GM18873 (cell line): Measurements from ENCODE around the gene GRK4.

Experiments used
- ATAC-seq: cut with Tn5 transposase; IDR thresholded peaks from one replicate; pipeline ENCODE4 v1.9.1; 2021; ENCODE audit warnings: mild to moderate bottlenecking, moderate library complexity, moderate number of reproducible peaks; ENCODE audit not compliant: unreplicated experiment, low FRiP score

Gene GRK4

DNA sequence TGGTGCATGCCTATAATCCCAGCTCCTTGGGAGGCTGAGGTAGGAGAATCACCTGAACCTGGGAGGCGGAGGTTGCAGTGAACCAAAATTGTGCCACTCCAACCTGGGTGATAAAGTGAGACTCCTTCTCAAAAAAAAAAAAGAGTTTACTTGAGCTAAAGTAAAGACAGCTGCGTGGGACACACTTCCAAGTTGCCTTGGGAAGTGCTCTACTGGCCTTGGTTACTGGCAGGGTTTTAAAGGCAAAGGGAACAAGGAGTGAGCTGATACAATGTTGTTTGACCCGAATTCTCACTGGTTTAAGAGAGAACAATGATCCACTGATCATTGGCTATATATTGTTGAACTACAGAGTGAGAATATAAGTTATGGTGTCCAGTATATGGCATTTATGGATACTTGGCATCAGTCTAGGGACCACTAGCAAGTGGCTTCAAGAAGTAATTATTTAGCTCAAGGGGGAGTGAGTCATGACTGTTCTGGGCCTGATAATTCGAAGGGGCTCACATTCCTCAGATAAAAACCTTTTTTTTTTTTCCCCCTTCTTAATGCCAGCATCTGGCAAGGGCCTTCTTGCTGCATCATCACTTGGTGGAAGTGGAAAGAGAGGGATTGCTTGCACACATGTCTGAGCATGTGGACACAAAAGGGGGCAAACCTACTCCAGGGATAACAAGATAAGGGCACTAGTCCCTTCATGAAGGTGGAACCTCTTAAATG, 32.3 kb downstream of the GRK4 start:
- ATAC-seq: no peak

DNA sequence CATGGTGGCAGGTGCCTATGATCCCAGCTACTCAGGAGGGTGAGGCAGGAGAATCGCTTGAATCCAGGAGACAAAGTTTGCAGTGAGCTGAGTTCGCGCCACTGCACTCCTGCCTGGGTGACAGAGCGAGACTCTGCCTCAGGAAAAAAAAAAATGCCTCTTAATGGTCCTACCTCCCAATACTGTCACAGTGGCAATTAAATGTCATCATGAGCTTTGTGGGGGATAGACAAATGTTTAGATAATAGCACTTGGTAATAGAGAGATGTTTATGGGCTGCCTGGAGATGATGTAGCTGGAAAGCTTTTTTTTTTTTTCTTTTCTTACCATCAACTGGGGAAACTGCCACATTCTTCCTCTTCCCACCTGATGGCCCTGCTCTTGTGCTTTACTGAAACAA, 33.0 kb downstream of the GRK4 start:
- no peak for ATAC-seq

DNA sequence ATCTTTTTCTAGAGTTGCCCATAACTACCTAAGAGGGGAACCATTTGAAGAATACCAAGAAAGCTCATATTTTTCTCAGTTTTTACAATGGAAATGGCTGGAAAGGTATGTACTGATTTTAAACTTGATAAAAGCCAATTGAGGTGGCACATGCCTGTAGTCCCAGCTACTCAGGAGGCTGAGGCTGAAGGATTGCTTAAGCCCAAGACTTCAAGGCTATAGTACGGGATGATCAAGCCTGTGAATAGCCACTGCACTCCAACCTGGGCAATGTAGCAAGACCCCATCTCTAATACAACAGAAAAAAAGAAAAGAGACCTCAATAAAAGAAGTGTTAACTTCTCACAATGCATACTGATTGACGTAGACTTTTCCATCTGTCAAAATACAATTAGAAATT, 44.4 kb downstream of the GRK4 start:
- ATAC-seq: no peak

DNA sequence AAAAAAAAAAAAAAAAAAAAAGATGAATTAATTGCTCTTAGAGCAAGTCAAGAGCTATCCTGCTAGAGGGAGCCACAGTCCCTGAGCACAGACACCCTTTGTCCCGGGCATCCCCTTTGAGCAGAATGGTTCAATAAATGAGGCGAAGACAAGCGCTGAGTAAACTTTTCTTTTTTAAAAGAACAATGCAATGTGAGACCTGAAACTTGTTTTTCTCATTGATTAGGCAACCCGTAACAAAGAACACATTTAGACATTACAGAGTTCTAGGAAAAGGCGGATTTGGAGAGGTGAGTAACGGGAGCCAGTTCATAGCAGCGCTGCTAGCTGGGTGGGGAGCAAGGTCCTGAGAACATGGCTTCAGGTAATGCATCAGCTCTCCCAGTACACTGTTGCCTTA, 46.1 kb downstream of the GRK4 start:
- ATAC-seq: no peak

DNA sequence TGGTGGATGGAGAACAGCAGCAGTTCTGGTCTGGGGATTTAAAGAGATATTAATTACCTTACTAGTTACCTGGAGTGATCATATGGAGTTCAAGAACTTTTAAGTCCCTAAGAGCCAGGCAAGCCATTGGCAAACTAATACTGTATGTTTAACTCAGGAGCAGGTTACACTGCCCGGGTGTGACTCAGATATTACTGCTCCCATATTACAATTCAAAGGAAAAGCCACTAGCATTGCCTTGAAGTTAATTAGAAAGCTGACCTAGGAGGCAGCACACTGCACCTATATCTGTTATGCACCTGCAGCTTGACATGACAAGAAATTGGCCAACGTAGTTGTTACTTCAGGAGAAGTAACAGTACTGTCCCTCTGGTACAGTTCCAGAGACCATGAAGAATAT, 47.2 kb downstream of the GRK4 start:
- ATAC-seq: no peak

DNA sequence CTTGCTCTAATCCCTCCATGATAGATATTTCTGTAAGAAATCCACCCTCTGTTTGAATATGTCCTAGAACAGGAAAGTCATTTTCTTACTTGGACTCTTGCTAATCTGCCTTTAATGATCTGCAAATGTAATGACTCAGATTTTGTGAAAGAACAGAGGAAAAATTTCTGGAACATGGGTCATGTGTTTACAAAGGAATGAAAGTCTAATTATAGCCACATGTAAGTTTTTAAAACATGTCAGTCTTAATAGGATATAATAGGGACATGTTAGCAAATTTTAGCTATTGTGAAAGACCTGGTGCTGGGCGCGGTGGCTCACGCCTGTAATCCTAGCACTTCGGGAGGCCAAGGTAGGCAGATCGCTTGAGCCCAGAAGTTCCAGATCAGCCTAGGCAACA, 47.6 kb downstream of the GRK4 start:
- ATAC-seq: no peak

DNA sequence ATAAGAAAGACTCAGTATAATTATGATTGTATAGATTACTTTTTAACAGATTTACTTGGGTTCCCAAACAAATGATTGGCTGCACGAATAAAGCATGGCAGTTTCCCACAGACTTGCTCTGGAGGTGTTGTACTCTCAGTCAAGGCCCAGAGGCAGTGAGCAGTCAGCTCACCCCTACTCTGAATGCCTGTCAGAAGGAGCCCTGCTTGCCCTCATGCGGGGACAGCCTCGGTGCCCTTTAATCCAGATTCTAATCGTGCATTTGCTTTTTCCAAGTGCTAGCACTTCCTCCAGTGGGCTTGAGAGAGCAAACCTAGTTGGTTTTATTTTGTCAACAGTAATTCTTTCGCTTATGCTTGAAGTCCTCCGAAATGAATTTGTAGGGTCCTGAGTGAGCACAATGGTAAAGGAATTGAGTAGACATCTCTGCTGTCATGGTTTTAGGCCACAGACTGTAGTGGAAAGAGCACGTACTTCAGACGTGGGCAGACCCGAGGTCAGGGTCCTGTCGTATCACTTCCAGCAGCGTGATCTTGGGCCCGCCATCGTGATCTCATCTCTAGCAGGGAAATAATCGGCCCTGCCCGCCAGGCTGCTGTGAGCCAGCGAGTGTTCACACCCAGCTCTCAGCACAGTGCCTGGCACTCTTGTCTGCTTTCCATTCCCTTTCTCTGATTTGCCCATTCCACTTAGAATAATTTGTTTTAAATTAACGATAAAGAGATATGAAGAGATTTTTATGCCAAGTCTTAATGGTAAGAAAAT, 48.3 kb downstream of the GRK4 start:
- ATAC-seq: no peak

DNA sequence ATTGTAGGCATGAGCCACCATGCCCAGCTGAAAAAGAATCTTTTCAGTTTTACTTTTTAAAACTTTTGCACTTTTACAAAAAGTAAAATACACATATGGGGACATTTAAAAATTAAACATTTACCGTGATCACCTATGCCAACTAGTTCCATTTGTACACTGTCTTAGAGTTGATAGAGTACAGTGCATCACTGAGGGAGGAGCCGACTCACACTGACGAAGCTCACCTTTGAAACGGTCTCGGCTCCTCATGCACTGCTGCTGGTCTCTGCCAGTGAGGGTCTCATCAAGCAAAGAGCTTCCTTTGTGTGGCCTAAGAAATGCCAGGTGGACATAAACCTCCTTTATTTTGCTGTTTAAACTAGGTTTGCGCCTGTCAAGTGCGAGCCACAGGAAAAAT, 50.0 kb downstream of the GRK4 start:
- no peak for ATAC-seq

DNA sequence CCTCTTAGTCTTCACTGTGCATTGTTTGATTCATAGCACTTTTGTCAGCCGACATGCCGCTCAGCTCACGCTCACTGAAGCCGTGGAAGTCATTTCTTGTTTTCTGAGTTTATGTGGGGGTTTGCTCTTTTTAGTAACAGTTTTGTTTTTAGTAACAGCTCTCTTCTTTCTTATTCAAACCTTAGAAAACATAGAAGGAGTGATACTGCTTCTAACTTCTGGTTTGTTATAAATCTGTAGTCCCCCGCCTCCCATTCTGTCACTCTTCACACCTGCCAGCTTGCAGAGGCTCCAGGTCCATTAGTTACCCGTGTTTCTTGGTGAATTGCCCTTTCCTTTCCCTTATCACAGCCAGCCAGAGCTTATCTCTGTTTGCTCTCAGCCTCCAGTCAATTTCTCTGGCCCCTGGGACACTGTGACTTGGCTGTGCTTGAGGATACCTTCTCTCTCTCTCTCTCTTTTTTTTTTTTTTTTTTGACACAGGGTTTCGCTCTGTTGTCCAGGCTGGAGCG, 50.5 kb downstream of the GRK4 start:
- ATAC-seq: peak; percentile 51

DNA sequence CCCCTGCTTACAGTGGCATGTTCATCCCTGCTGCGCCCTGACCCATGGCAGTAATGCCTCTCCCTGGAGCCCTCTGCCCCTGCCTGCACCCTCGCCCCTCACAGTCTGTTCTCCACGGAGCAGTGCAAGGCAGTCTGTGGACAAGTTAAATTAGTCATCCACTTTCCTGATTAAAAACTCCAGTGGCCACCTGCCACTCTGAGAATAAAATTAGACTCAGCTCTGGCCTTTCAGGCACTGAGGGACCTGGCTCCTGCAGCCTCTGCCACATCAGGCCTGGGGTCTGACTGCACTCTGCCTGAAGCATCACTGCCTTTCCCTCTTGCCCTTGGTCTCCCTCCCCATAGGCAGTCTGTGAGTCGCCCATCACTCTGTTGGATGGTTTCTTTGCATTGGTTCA, 53.6 kb downstream of the GRK4 start:
- ATAC-seq: no peak

DNA sequence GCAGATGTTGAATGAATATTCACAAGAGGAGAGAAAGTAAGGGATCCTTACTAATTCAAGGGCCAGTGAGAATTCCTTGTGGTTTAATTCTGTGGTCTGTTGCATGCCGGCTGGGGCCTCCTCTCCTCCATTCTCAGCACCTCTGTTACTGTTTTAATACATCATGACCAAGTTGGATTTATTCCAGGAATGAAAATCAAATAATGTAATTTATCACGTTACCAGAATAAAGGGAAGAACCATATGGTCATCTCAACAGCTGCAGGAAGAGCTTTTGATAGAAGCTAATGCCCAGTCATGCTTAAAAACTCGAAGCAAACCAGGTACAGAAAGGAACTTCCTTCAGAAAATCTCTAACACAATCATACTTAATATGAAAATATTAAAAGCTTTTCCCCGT, 54.1 kb downstream of the GRK4 start:
- no peak for ATAC-seq

DNA sequence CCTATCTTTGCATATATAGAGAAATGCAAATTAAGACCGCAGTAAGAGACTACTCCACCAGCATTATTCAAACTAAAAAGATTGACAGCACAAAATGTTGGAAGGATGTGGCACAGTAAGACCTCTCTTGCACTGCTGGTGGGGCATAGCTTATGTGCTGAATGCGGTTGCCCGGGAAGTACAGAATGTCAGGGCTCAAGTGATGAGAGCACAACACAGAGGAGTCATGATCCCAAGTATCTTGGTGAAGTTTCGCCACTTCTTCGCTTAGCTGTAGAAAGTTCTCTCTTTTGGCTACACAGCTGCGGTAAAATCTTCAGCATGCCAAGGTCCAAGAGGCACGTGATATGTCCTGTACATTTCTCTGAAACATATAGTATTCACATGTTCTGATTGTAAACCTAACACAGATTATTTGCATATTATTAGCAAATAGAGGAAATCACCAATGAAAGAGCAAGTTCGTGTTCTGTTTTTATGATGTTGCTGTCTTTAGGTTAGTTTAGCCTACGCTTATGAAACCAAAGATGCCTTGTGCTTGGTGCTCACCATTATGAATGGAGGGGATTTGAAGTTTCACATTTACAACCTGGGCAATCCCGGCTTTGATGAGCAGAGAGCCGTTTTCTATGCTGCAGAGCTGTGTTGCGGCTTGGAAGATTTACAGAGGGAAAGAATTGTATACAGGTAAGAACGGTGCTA, 55.9 kb downstream of the GRK4 start:
- ATAC-seq: no peak

DNA sequence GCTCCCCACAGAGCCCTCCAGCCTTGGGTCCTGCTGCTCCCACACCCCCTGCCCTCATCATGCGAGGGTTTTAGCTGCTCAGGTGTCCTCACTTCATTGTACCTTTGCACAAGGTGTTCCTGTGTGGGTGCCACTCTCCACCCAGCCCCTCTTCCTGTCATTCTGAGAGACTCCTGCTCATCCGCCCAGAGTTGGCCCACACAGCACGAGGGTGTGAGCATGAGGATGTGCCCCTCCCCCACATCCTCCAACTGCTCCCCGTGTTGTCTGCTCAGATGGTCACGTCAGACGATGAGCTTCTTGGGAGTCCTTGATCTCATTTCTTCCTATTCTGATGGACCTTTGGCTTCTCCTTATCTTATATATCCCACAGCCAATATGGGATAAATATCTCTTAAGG, 57.8 kb downstream of the GRK4 start:
- ATAC-seq: no peak

DNA sequence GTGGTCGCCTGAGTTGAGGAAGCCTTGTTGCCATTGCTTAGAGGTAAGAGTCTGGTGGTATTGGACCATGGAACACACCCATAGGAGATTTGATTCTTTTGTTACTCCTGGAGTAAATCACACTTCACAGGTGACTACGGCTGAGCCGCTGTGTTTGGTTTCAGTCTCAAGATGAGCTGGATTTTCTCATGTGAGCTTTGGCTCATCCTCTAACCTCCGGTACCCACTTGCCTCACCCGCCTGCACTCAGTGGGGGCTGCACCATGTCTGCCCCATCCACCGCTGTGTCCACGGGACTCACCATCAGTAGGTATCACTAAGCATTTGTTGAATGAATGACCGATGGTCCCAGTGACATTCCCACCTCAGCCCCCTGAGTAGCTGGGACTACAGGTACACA, 58.3 kb downstream of the GRK4 start:
- no peak for ATAC-seq

DNA sequence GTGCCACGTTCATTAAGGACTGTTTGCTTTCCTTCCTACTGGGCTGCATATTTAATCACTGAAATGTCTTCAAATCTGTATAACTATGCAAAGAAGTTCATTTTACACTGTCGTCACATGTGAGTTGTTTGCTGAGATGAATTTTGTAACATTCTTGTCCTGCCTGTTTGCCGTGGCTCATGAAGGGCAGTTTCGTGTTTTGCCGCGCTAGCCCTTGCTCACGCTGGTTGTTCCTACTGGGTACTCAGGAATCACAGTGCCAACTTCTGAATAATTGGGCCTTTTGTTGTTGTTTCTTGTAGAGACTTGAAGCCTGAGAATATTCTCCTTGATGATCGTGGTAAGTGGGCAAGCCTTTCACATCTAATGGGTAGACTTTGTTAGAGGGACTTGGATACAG, 58.7 kb downstream of the GRK4 start:
- ATAC-seq: no peak

DNA sequence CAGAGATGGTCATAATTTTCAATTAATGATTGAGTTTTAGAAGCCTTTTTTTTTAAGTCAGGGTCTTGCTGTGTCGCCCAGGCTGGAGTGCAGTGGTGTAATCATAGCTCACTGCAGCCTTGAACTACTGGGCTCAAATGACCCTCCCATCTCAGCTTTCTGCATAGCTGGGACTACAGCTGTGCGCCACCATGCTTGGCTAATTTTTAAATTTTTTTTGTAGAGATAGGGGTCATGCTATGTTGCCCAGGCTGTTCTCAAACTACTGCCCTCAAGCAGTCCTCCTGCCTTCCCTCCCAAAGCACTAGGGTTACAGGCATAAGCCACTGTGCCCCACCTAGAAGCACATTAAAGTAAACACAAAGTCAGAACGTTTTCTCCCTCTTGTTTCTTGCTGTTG, 59.3 kb downstream of the GRK4 start:
- ATAC-seq: no peak

DNA sequence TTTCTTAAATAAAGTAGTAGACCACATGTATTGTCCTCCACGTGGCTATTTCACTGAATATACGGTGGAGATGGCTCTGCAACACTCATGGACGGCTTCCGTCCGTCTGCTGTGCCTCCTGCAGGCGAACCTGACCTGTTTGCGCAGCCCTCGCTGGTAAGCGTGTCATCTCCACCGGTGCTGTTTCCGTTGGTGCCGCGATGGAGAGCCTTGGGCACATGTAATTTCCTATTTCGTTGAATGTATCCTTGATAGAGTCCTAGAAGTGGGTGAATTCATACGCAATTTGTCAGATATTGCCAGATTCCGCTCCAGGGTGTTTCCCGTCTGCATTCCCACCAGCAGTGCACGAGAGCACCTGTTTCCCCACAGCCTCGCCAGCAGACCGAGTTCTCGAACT, 62.5 kb downstream of the GRK4 start:
- ATAC-seq: no peak

DNA sequence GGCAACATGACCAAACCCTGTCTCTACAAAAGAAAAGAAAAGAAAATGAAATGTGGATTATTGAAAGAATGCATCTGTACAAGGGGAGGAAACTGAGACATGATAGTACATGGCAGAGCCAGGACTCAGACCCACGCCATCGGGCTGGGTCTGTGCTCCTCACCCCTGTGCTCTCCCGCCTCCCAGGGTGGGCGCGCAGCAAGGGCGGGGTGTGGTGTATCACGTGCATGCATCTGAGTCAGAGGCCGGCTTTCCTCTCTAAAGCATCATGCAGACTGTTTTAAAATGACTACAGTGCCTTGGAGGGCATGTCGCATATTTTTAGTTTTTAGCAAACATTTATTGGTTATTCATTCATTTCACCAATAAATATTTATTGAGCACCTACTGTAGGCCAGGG, 63.2 kb downstream of the GRK4 start:
- ATAC-seq: no peak

DNA sequence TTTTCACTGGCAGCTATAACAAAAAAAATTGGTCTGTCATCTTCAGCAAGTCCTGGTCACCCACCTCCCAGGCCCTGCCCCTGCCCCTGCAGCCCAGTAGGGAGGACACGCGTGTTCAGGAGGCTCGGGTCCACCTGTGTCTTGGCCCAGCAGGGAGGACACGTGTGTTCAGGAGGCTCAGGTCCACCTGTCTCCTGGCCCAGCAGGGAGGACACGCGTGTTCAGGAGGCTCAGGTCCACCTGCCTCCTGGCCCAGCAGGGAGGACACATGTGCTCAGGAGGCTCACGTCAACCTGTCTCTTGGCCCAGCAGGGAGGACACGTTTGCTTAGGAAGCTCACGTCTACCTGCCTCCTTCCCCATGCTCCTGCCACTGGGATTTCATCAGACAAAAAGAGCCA, 66.1 kb downstream of the GRK4 start:
- no peak for ATAC-seq

DNA sequence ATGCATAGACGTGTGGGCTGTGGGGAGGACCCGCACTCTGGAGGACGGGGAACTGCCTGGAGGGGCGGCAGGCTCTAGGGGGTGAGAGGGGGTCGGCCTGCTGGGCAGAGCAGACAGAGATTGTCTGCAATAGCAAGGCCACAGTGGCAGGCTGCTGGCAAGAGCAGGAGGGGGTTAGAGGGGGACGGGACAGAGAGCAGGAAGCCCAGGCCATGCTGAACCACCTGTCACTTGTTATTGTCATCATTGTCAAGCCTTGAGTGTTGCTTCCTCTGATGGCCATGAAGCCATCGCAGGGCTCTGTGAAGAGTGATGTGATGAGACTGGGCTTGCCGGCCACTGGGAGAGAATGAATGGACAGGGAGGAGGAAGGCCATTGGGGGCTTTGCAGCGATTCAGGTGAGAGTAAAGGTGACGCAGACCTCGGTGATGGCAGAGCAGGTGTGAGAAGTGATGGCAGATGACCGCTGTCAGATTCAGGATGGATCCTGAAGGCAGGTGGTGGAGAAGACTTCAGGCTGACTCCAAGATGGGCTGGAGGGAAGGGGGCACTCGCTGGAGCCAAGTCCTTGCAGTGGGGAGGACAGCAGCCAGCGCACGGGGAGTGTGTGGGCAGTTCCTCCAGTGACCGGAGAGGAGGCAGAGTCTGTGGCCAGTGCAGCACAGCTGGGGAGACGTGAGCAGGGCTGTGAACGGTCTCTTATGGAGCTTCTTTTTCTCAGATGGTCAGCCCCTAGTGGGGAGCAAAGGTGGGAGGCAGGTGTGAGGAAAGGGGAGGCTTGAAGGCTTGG, 67.4 kb downstream of the GRK4 start:
- ATAC-seq: no peak
